Fibroblast of peridontal ligament (primary cell): ENCODE measurements around the gene PVR.
"Not testable (repeated sequence)": the region's sequence is repeated elsewhere in the genome, so short reads cannot be mapped to it uniquely, and the experiment has no call there.

Experiments
- DNase-seq: peaks from one replicate; pipeline ENCODE4 v3.0.0-alpha.2; 2010; ENCODE audit errors: extremely low read depth

The PVR gene

GRCh38 chr19:44618640-44619357, 24.9 kb upstream of the PVR start:
- no peak for DNase-seq

- DNase-seq, result peak; percentile 26
Observed at GRCh38 chr19:44620667-44621066, 23.0 kb upstream of the PVR start.

GRCh38 chr19:44621367-44621766, 22.3 kb upstream of the PVR start:
- DNase-seq, result no peak

GRCh38 chr19:44623080-44623479, 20.6 kb upstream of the PVR start:
- DNase-seq, result peak; percentile 58

GRCh38 chr19:44623626-44624025, 20.1 kb upstream of the PVR start:
- DNase-seq, result no peak

- DNase-seq, result no peak
Observed at GRCh38 chr19:44624840-44625354, 18.8 kb upstream of the PVR start.

GRCh38 chr19:44625637-44626036, 18.1 kb upstream of the PVR start:
- DNase-seq, result not testable (repeated sequence)

GRCh38 chr19:44626048-44626624, 17.6 kb upstream of the PVR start:
- DNase-seq, result peak; percentile 90

GRCh38 chr19:44627631-44628030, 16.1 kb upstream of the PVR start:
- no peak for DNase-seq

GRCh38 chr19:44628793-44629192, 14.9 kb upstream of the PVR start:
- no peak for DNase-seq

GRCh38 chr19:44631611-44632010, 12.1 kb upstream of the PVR start:
- not testable (repeated sequence) for DNase-seq

- DNase-seq, result peak; percentile 18
Observed at GRCh38 chr19:44634058-44634457, 9.7 kb upstream of the PVR start.

- no peak for DNase-seq
Observed at GRCh38 chr19:44634785-44635184, 8.9 kb upstream of the PVR start.

GRCh38 chr19:44635581-44636438, 7.9 kb upstream of the PVR start:
- peak; percentile 67 for DNase-seq

GRCh38 chr19:44636439-44637389, 7.0 kb upstream of the PVR start:
- no peak for DNase-seq

- no peak for DNase-seq
Observed at GRCh38 chr19:44637390-44637764, 6.3 kb upstream of the PVR start.

GRCh38 chr19:44640518-44640917, 3.2 kb upstream of the PVR start:
- peak; percentile 78 for DNase-seq

GRCh38 chr19:44641501-44642265, 2.0 kb upstream of the PVR start:
- DNase-seq, result no peak

GRCh38 chr19:44642377-44642776, 1.3 kb upstream of the PVR start:
- DNase-seq, result no peak

GRCh38 chr19:44644402-44645016, 799 bp downstream of the PVR start:
- DNase-seq, result no peak
